Endodermal cell (in vitro differentiated cells): Measurements from ENCODE around the gene SIRPD. TPM values are rescaled to one million over a fixed set of nuclear protein-coding genes. Genes with fewer than 3 reads are reported as not detected.

Source experiments
- DNase-seq: peaks from one replicate; pipeline ENCODE4 v3.0.0-alpha.2; 2017
- H3K27ac ChIP-seq: 2 replicates; pipeline ENCODE4 v1.5.1; 2013; ENCODE audit warnings: mild to moderate bottlenecking, low read depth, low read length, moderate library complexity
- H3K27me3 ChIP-seq: 2 replicates; pipeline ENCODE4 v1.6.1; 2013; ENCODE audit warnings: mild to moderate bottlenecking, low read length, moderate library complexity; ENCODE audit not compliant: insufficient read depth, control insufficient read depth, poor library complexity, severe bottlenecking
- H3K36me3 ChIP-seq: 2 replicates; pipeline ENCODE4 v1.7.0; 2013; ENCODE audit warnings: mild to moderate bottlenecking, low read length, moderate library complexity; ENCODE audit not compliant: control insufficient read depth, insufficient read depth
- H3K4me1 ChIP-seq: one replicate; pipeline ENCODE4 v1.7.0; 2013; ENCODE audit warnings: low read length; ENCODE audit not compliant: control insufficient read depth, insufficient read depth
- H3K4me3 ChIP-seq: 2 replicates; pipeline ENCODE4 v1.5.1; 2013; ENCODE audit warnings: mild to moderate bottlenecking, low read length, moderate library complexity
- H3K9ac ChIP-seq: 2 replicates; pipeline ENCODE4 v1.6.1; 2013; ENCODE audit warnings: mild to moderate bottlenecking, low read length, moderate library complexity; ENCODE audit not compliant: poor library complexity, severe bottlenecking; ENCODE audit errors: extremely low read depth
- H3K9me3 ChIP-seq: 2 replicates; pipeline ENCODE4 v1.6.1; 2013; ENCODE audit warnings: mild to moderate bottlenecking, low read length, moderate library complexity; ENCODE audit not compliant: control insufficient read depth
- H3K27ac Mint-ChIP-seq: 2 replicates; pipeline ENCODE4 v1.8.0; 2020; ENCODE audit warnings: mixed read lengths
- H3K27me3 Mint-ChIP-seq: 2 replicates; pipeline ENCODE4 v1.8.0; 2021; ENCODE audit warnings: mild to moderate bottlenecking, mixed read lengths; ENCODE audit not compliant: insufficient read depth
- H3K36me3 Mint-ChIP-seq: 2 replicates; pipeline ENCODE4 v1.8.0; 2020; ENCODE audit warnings: low read depth, mixed read lengths
- H3K4me1 Mint-ChIP-seq: 2 replicates; pipeline ENCODE4 v1.8.0; 2020; ENCODE audit warnings: mixed read lengths
- H3K4me3 Mint-ChIP-seq: 2 replicates; pipeline ENCODE4 v1.8.0; 2020; ENCODE audit warnings: mild to moderate bottlenecking, moderate library complexity, mixed read lengths
- H3K9me3 Mint-ChIP-seq: 2 replicates; pipeline ENCODE4 v1.8.0; 2020; ENCODE audit warnings: mild to moderate bottlenecking, mixed read lengths
- WGBS, 2 experiments: methylation state at CpG; one replicate each; pipeline versions ENCODE4 v1.1.5 to v1.1.7; 2013; ENCODE audit warnings: missing lambda C conversion rate in 2 of 2, mixed read lengths in 1 of 2; ENCODE audit not compliant: insufficient coverage in 1 of 2, insufficient read length in 1 of 2; 5-methylcytosine and 5-hydroxymethylcytosine counted together
- total RNA-seq, 2 donors: library from RNA; stranded (reverse); fragmentation: NEBNext Ultra II Directional in 1 of 2; extraction: Animal tissue kit (Norgen Biotek cat#: 25700) in 1 of 2; gene quantifications; 2 replicates in 1 of 2; 3 replicates in 1 of 2; pipeline ENCODE4 v1.2.1, GENCODE V29; 2021
- TF ChIP-seq, protein P1 (sequence below): fragments of 200-600 bp; sonication (generic); conservative IDR thresholded peaks from 2 replicates; pipeline ENCODE4 v1.5.0; 2021; ENCODE audit warnings: antibody characterized with exemption, mild to moderate bottlenecking

The SIRPD gene
- total RNA-seq, 2 donors from 2014 or later, result not detected

DNA sequence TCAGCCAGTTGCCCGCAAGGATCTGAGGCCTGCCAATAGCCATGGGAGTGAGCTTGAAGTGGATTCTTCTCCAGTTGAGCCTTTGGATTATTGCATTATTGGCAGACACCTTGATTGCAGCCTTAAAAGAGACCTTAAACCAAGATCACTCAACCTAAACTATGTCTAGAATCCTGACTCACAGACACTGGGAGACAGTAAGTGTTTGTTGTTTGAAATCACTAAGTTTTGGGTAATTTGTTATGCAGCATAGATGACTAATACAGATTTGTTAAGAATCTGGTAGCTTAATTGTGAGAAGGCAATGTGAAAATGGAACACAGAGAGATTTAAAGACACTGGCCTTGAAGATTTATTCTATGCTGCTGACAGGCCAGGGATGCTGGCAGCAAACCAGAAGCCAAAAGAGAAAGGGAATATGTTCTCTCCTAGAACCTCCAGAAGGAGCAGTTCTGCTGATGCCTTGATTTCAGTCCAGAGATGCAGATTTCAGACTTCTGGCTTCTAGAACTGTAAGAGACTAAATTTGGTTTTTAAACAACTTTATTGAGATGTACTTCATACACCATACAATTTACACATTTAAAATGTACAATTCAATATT is 17.6 kb downstream of the SIRPD start:
- Histone ChIP-seq H3K27me3 (no peaks in the 10 kb centered on the region), H3K4me3 (no peak overlapping the region), H3K4me1 (no peaks in the 10 kb centered on the region), H3K9ac (no peak overlapping the region), H3K27ac (no peak overlapping the region), H3K9me3 (no peaks in the 10 kb centered on the region), H3K36me3 (no peaks in the 10 kb centered on the region)
- no peaks in the 10 kb centered on the region for H3K9me3 Mint-ChIP-seq
- TF ChIP-seq, protein P1, sequence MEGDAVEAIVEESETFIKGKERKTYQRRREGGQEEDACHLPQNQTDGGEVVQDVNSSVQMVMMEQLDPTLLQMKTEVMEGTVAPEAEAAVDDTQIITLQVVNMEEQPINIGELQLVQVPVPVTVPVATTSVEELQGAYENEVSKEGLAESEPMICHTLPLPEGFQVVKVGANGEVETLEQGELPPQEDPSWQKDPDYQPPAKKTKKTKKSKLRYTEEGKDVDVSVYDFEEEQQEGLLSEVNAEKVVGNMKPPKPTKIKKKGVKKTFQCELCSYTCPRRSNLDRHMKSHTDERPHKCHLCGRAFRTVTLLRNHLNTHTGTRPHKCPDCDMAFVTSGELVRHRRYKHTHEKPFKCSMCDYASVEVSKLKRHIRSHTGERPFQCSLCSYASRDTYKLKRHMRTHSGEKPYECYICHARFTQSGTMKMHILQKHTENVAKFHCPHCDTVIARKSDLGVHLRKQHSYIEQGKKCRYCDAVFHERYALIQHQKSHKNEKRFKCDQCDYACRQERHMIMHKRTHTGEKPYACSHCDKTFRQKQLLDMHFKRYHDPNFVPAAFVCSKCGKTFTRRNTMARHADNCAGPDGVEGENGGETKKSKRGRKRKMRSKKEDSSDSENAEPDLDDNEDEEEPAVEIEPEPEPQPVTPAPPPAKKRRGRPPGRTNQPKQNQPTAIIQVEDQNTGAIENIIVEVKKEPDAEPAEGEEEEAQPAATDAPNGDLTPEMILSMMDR, result no peak
- WGBS, 2 experiments, result 60 to 79% methylated on average over 1 of the region's 1 CpG
- no peak overlapping the region for H3K27ac Mint-ChIP-seq
- DNase-seq, result no peak
- no peaks in the 10 kb centered on the region for H3K36me3 Mint-ChIP-seq
- H3K27me3 Mint-ChIP-seq, result peaks cover 9% of the 10 kb centered on the region
- H3K4me3 Mint-ChIP-seq, result no peak overlapping the region
- no peaks in the 10 kb centered on the region for H3K4me1 Mint-ChIP-seq

- no peaks in the 10 kb centered on the region for H3K9me3 Mint-ChIP-seq
- no peak overlapping the region for H3K9ac ChIP-seq
- TF ChIP-seq, protein P1, result no peak
- H3K4me1 Mint-ChIP-seq, result no peaks in the 10 kb centered on the region
- DNase-seq, result no peak
- H3K4me3 Mint-ChIP-seq, result no peak overlapping the region
- H3K9me3 ChIP-seq, result no peaks in the 10 kb centered on the region
- H3K27me3 Mint-ChIP-seq, result peaks cover 9% of the 10 kb centered on the region
- H3K27ac Mint-ChIP-seq, result no peak overlapping the region
- no peak overlapping the region for H3K27ac ChIP-seq
- no peak overlapping the region for H3K4me3 ChIP-seq
- no peaks in the 10 kb centered on the region for H3K27me3 ChIP-seq
- H3K4me1 ChIP-seq, result no peaks in the 10 kb centered on the region
- H3K36me3 ChIP-seq, result no peaks in the 10 kb centered on the region
- no peaks in the 10 kb centered on the region for H3K36me3 Mint-ChIP-seq
These were observed 18.9 kb downstream of the SIRPD start for GRCh38 chr20:1538655-1539054.

DNA sequence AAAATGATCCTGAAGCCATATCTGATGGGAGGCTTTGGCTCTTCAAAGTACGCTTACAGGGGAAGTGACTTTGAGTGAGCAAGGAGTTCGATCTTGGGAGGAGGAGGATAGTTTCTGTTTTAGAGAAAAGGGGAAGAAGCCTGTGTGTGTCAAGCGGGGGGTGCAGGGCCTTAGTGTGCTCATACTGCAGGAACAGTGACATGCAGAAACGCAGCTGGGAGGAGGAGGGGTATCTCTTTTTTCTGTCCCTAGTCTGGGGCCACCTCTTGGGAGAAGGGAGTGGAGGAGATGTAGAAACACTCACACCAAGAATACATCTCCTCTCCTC is 19.8 kb downstream of the SIRPD start:
- no peaks in the 10 kb centered on the region for H3K9me3 Mint-ChIP-seq
- H3K36me3 Mint-ChIP-seq, result no peaks in the 10 kb centered on the region
- Histone ChIP-seq H3K36me3 (no peaks in the 10 kb centered on the region), H3K27ac (no peak overlapping the region), H3K9me3 (no peaks in the 10 kb centered on the region), H3K4me3 (no peak overlapping the region), H3K4me1 (no peaks in the 10 kb centered on the region), H3K27me3 (no peaks in the 10 kb centered on the region), H3K9ac (no peak overlapping the region)
- no peaks in the 10 kb centered on the region for H3K4me1 Mint-ChIP-seq
- WGBS, 2 experiments, result 67 to 92% methylated on average over 2 to 4 of the region's 4 CpGs
- peaks cover 5% of the 10 kb centered on the region for H3K27me3 Mint-ChIP-seq
- H3K4me3 Mint-ChIP-seq, result no peak overlapping the region
- TF ChIP-seq, protein P1, result no peak
- H3K27ac Mint-ChIP-seq, result no peak overlapping the region
- no peak for DNase-seq
